ENCODE data around the gene MELTF.

Gene MELTF

GRCh38 chr3:197021231-197021630, 8.4 kb downstream of the MELTF start:
- no peak overlapping the region for H3K9ac ChIP-seq (ENCODE audit: low read length in 5 of 5)
- no peaks in the 10 kb centered on the region for H3K36me3 ChIP-seq (ENCODE audit: control insufficient read depth in 5 of 5, insufficient read depth in 5 of 5, low read length in 5 of 5)
- peaks cover 2 to 28% (median 17%) of the 10 kb centered on the region in 5 donors for H3K27me3 ChIP-seq (ENCODE audit: control insufficient read depth in 5 of 5, insufficient read depth in 4 of 5, low read length in 5 of 5)
- H3K9me3 ChIP-seq (ENCODE audit: control insufficient read depth in 5 of 5, low read length in 5 of 5): no peaks in the 10 kb centered on the region
- H3K4me1 ChIP-seq (ENCODE audit: control insufficient read depth in 5 of 5, insufficient read depth in 5 of 5, low read length in 5 of 5): peaks cover 0 to 14% (median 10%) of the 10 kb centered on the region in 5 donors
- no peak overlapping the region for H3K27ac ChIP-seq (ENCODE audit: low read depth, low read length)
- no peak overlapping the region for H3K4me3 ChIP-seq (ENCODE audit: low read depth in 1 of 5, low read length in 5 of 5)

- H3K27me3 ChIP-seq (ENCODE audit: control insufficient read depth in 5 of 5, insufficient read depth in 4 of 5, low read length in 5 of 5): peaks cover 2 to 24% (median 15%) of the 10 kb centered on the region in 5 donors
- no peak overlapping the region for H3K4me3 ChIP-seq (ENCODE audit: low read depth in 1 of 5, low read length in 5 of 5)
- H3K27ac ChIP-seq (ENCODE audit: low read depth, low read length): no peak overlapping the region
- no peak overlapping the region for H3K9ac ChIP-seq (ENCODE audit: low read length in 5 of 5)
- H3K36me3 ChIP-seq (ENCODE audit: control insufficient read depth in 5 of 5, insufficient read depth in 5 of 5, low read length in 5 of 5): no peaks in the 10 kb centered on the region
- peaks cover 0 to 14% (median 10%) of the 10 kb centered on the region in 5 donors for H3K4me1 ChIP-seq (ENCODE audit: control insufficient read depth in 5 of 5, insufficient read depth in 5 of 5, low read length in 5 of 5)
- no peaks in the 10 kb centered on the region for H3K9me3 ChIP-seq (ENCODE audit: control insufficient read depth in 5 of 5, low read length in 5 of 5)
Observed at GRCh38 chr3:197019535-197019934, 10.1 kb downstream of the MELTF start.

DNA sequence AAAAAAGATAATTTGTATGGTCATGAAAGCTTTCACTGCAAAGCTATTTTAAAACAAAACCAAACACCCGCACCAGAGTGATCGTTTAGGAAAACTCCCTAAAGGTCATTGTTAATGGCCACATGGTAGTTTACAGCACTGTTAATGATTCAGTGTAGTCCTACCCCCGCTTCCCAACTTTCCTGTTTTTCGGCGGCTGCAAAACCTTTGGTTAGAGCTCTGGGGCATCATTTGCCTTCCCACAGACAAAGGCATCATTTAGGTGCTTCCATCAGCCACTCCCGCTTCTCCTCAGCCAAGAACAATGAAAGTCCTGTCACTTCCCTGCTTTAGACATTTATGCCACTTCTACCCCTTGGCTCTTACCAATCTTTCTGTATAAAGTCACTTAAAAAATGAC, 10.6 kb downstream of the MELTF start:
- H3K27me3 ChIP-seq (ENCODE audit: control insufficient read depth in 5 of 5, insufficient read depth in 4 of 5, low read length in 5 of 5): peaks cover 2 to 20% (median 10%) of the 10 kb centered on the region in 5 donors
- no peak overlapping the region for H3K9ac ChIP-seq (ENCODE audit: low read length in 5 of 5)
- peaks cover 0 to 14% (median 10%) of the 10 kb centered on the region in 5 donors for H3K4me1 ChIP-seq (ENCODE audit: control insufficient read depth in 5 of 5, insufficient read depth in 5 of 5, low read length in 5 of 5)
- H3K4me3 ChIP-seq (ENCODE audit: low read depth in 1 of 5, low read length in 5 of 5): no peak overlapping the region
- no peak overlapping the region for H3K27ac ChIP-seq (ENCODE audit: low read depth, low read length)
- no peaks in the 10 kb centered on the region for H3K36me3 ChIP-seq (ENCODE audit: control insufficient read depth in 5 of 5, insufficient read depth in 5 of 5, low read length in 5 of 5)
- H3K9me3 ChIP-seq (ENCODE audit: control insufficient read depth in 5 of 5, low read length in 5 of 5): no peaks in the 10 kb centered on the region

DNA sequence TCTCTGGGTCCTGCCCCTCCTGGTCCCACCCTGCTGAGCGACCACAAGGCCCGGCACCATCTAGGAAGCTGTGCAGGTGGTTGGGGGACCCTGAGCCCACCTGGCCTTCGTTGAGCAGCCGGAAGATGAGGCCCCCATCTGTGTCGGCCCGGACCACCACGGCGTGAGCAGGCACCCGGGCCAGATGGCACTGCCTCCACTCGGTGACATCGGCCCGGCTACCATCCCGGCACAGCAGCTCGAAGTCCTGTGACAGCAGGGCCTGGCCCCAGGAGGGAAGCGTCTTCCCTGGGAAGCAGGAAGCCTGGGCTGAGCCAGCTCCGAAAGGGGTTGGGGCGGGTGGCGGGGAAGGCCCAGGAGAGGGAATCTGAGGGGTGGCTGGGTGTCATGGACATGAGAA, 12.6 kb downstream of the MELTF start:
- Histone ChIP-seq H3K36me3 (ENCODE audit: control insufficient read depth in 5 of 5, insufficient read depth in 5 of 5, low read length in 5 of 5) (no peaks in the 10 kb centered on the region), H3K27me3 (ENCODE audit: control insufficient read depth in 5 of 5, insufficient read depth in 4 of 5, low read length in 5 of 5) (peaks cover 0 to 8% (median 4%) of the 10 kb centered on the region in 5 donors), H3K9ac (ENCODE audit: low read length in 5 of 5) (no peak overlapping the region), H3K9me3 (ENCODE audit: control insufficient read depth in 5 of 5, low read length in 5 of 5) (no peaks in the 10 kb centered on the region), H3K4me1 (ENCODE audit: control insufficient read depth in 5 of 5, insufficient read depth in 5 of 5, low read length in 5 of 5) (no peaks in the 10 kb centered on the region), H3K27ac (ENCODE audit: low read depth, low read length) (no peak overlapping the region), H3K4me3 (ENCODE audit: low read depth in 1 of 5, low read length in 5 of 5) (no peak overlapping the region)

- Histone ChIP-seq H3K4me1 (ENCODE audit: control insufficient read depth in 5 of 5, insufficient read depth in 5 of 5, low read length in 5 of 5) (no peaks in the 10 kb centered on the region), H3K9ac (ENCODE audit: low read length in 5 of 5) (no peak overlapping the region), H3K27ac (ENCODE audit: low read depth, low read length) (no peak overlapping the region), H3K9me3 (ENCODE audit: control insufficient read depth in 5 of 5, low read length in 5 of 5) (no peaks in the 10 kb centered on the region), H3K27me3 (ENCODE audit: control insufficient read depth in 5 of 5, insufficient read depth in 4 of 5, low read length in 5 of 5) (peaks cover 0 to 5% (median 0%) of the 10 kb centered on the region in 5 donors), H3K36me3 (ENCODE audit: control insufficient read depth in 5 of 5, insufficient read depth in 5 of 5, low read length in 5 of 5) (no peaks in the 10 kb centered on the region), H3K4me3 (ENCODE audit: low read depth in 1 of 5, low read length in 5 of 5) (no peak overlapping the region)
Observed at GRCh38 chr3:197015790-197016736, 13.6 kb downstream of the MELTF start.

GRCh38 chr3:197014942-197015575, 14.6 kb downstream of the MELTF start:
- peaks cover 0 to 5% (median 0%) of the 10 kb centered on the region in 5 donors for H3K27me3 ChIP-seq (ENCODE audit: control insufficient read depth in 5 of 5, insufficient read depth in 4 of 5, low read length in 5 of 5)
- H3K9ac ChIP-seq (ENCODE audit: low read length in 5 of 5): no peak overlapping the region
- H3K27ac ChIP-seq (ENCODE audit: low read depth, low read length): no peak overlapping the region
- H3K4me3 ChIP-seq (ENCODE audit: low read depth in 1 of 5, low read length in 5 of 5): no peak overlapping the region
- H3K4me1 ChIP-seq (ENCODE audit: control insufficient read depth in 5 of 5, insufficient read depth in 5 of 5, low read length in 5 of 5): no peaks in the 10 kb centered on the region
- no peaks in the 10 kb centered on the region for H3K9me3 ChIP-seq (ENCODE audit: control insufficient read depth in 5 of 5, low read length in 5 of 5)
- no peaks in the 10 kb centered on the region for H3K36me3 ChIP-seq (ENCODE audit: control insufficient read depth in 5 of 5, insufficient read depth in 5 of 5, low read length in 5 of 5)

GRCh38 chr3:197014024-197014423, 15.6 kb downstream of the MELTF start:
- H3K36me3 ChIP-seq (ENCODE audit: control insufficient read depth in 5 of 5, insufficient read depth in 5 of 5, low read length in 5 of 5): no peaks in the 10 kb centered on the region
- no peak overlapping the region for H3K4me3 ChIP-seq (ENCODE audit: low read depth in 1 of 5, low read length in 5 of 5)
- peaks cover 0 to 8% (median 0%) of the 10 kb centered on the region in 5 donors for H3K27me3 ChIP-seq (ENCODE audit: control insufficient read depth in 5 of 5, insufficient read depth in 4 of 5, low read length in 5 of 5)
- H3K27ac ChIP-seq (ENCODE audit: low read depth, low read length): no peak overlapping the region
- H3K4me1 ChIP-seq (ENCODE audit: control insufficient read depth in 5 of 5, insufficient read depth in 5 of 5, low read length in 5 of 5): no peaks in the 10 kb centered on the region
- no peak overlapping the region for H3K9ac ChIP-seq (ENCODE audit: low read length in 5 of 5)
- H3K9me3 ChIP-seq (ENCODE audit: control insufficient read depth in 5 of 5, low read length in 5 of 5): no peaks in the 10 kb centered on the region

DNA sequence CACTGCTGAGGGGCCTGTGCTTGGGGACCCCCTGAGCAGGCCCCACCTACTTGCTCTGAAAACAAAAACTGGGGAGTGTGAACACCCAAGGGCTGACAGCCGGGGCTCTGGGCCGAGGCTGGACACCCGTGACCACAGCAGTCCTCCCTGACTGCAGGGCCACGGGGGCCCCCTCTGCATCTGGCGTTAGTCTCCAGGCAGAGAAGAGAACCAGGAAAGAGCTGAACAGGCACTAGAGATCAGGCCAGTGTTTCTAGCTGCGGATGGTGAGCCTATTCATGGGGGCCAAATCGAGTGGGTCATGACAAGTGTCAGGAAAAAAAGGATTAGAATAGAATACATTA, 17.1 kb downstream of the MELTF start:
- no peak overlapping the region for H3K4me3 ChIP-seq (ENCODE audit: low read depth in 1 of 5, low read length in 5 of 5)
- H3K9ac ChIP-seq (ENCODE audit: low read length in 5 of 5): no peak overlapping the region

DNA sequence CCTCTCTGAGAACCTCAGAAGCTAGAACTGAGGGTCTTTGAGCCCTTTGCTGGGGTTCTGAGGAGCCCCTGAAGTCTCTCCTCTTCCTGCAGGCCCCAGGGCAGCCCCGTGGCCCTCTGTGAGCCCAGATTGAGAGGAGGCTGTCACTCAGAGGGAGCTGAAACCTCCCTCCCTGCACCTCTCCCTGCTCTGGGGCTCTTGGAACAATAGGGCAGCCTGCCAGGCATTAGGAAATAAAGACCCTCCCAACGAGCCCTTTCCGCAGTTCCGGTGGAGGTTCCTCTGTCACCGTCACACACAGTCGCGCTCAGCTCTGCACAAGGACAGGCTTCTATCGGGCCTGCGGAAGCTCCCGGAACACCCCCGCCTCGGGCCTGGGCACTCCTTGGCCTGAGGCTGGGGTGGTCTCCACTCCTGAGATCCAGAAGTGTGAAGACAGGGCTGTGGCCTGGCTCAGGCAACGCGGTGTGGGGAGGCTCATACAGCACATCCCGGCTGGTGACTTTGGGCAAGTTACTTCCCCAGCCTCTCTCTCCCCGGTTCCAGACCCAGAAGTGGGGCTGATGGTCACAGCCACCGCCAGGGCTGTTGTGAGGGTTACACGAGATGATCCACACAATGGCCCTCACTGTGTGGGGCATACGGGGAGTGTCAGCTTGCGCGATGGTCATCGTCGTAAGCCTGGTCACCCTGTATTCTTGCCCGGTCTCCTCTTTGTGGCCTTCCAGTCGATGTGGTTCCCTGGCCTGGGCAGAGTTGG, 17.7 kb downstream of the MELTF start:
- H3K36me3 ChIP-seq (ENCODE audit: control insufficient read depth in 5 of 5, insufficient read depth in 5 of 5, low read length in 5 of 5): no peaks in the 10 kb centered on the region
- H3K9ac ChIP-seq (ENCODE audit: low read length in 5 of 5): no peak overlapping the region
- no peak overlapping the region for H3K27ac ChIP-seq (ENCODE audit: low read depth, low read length)
- no peaks in the 10 kb centered on the region for H3K9me3 ChIP-seq (ENCODE audit: control insufficient read depth in 5 of 5, low read length in 5 of 5)
- peaks cover 0 to 11% (median 5%) of the 10 kb centered on the region in 5 donors for H3K27me3 ChIP-seq (ENCODE audit: control insufficient read depth in 5 of 5, insufficient read depth in 4 of 5, low read length in 5 of 5)
- no peaks in the 10 kb centered on the region for H3K4me1 ChIP-seq (ENCODE audit: control insufficient read depth in 5 of 5, insufficient read depth in 5 of 5, low read length in 5 of 5)
- no peak overlapping the region for H3K4me3 ChIP-seq (ENCODE audit: low read depth in 1 of 5, low read length in 5 of 5)

More for the DNA sequence above, 17.1 kb downstream of the MELTF start:
- no peaks in the 10 kb centered on the region for H3K9me3 ChIP-seq (ENCODE audit: control insufficient read depth in 5 of 5, low read length in 5 of 5)
- peaks cover 0 to 11% (median 3%) of the 10 kb centered on the region in 5 donors for H3K27me3 ChIP-seq (ENCODE audit: control insufficient read depth in 5 of 5, insufficient read depth in 4 of 5, low read length in 5 of 5)
- H3K4me1 ChIP-seq (ENCODE audit: control insufficient read depth in 5 of 5, insufficient read depth in 5 of 5, low read length in 5 of 5): no peaks in the 10 kb centered on the region
- no peaks in the 10 kb centered on the region for H3K36me3 ChIP-seq (ENCODE audit: control insufficient read depth in 5 of 5, insufficient read depth in 5 of 5, low read length in 5 of 5)
- H3K27ac ChIP-seq (ENCODE audit: low read depth, low read length): no peak overlapping the region

All from subcutaneous abdominal adipose tissue (tissue), 5 donors.